H1 (cell line): ENCODE data around the gene CFAP54.

Experiments
- CHD2 ChIP-seq: IDR thresholded peaks from 2 replicates; pipeline ENCODE4 v1.6.1; 2012; ENCODE audit warnings: low read length, improper control_type of control experiment
- CTCF ChIP-seq, 3 experiments: IDR thresholded peaks; 1 replicate in 2 of 3; 2 replicates in 1 of 3; pipeline versions ENCODE4 v1.5.1 to v1.6.1; 2011; ENCODE audit warnings: low read length in 3 of 3, mild to moderate bottlenecking in 3 of 3, inconsistent platforms in 2 of 3, low read depth in 1 of 3, moderate library complexity in 1 of 3; ENCODE audit not compliant: insufficient read depth in 1 of 3; ENCODE audit errors: control extremely low read depth in 1 of 3
- RFX5 ChIP-seq: IDR thresholded peaks from 2 replicates; pipeline ENCODE4 v1.6.1; 2011; ENCODE audit warnings: low read depth, low read length, improper control_type of control experiment, borderline replicate concordance
- TCF12 ChIP-seq: IDR thresholded peaks from 2 replicates; pipeline ENCODE4 v1.6.1; 2011; ENCODE audit warnings: low read depth, mild to moderate bottlenecking, low read length
- TF ChIP-seq, protein P1 (sequence below): IDR thresholded peaks from 2 replicates; pipeline ENCODE4 v1.6.1; 2012; ENCODE audit warnings: inconsistent platforms

GRCh38 chr12:96534339-96534738 is 45.0 kb downstream of the CFAP54 start:
- TF ChIP-seq, protein P1, sequence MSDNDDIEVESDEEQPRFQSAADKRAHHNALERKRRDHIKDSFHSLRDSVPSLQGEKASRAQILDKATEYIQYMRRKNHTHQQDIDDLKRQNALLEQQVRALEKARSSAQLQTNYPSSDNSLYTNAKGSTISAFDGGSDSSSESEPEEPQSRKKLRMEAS, result no peak
- TF ChIP-seq RFX5, result no peak
- no peak for TF ChIP-seq CTCF (IDR thresholded peaks at IDR 0.05; ENCODE audit: control extremely low read depth in 1 of 3, insufficient read depth in 1 of 3, low read depth in 1 of 3, low read length in 3 of 3)
- TF ChIP-seq CHD2, result no peak
- no peak for TF ChIP-seq TCF12
